GM18508 (cell line): Measurements from ENCODE around the gene CRYL1.

Experiments used
- ATAC-seq: cut with Tn5 transposase; IDR thresholded peaks from one replicate; pipeline ENCODE4 v1.9.1; 2021; ENCODE audit warnings: moderate number of reproducible peaks; ENCODE audit not compliant: insufficient read depth, unreplicated experiment

CRYL1 gene, protein sequence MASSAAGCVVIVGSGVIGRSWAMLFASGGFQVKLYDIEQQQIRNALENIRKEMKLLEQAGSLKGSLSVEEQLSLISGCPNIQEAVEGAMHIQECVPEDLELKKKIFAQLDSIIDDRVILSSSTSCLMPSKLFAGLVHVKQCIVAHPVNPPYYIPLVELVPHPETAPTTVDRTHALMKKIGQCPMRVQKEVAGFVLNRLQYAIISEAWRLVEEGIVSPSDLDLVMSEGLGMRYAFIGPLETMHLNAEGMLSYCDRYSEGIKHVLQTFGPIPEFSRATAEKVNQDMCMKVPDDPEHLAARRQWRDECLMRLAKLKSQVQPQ

DNA sequence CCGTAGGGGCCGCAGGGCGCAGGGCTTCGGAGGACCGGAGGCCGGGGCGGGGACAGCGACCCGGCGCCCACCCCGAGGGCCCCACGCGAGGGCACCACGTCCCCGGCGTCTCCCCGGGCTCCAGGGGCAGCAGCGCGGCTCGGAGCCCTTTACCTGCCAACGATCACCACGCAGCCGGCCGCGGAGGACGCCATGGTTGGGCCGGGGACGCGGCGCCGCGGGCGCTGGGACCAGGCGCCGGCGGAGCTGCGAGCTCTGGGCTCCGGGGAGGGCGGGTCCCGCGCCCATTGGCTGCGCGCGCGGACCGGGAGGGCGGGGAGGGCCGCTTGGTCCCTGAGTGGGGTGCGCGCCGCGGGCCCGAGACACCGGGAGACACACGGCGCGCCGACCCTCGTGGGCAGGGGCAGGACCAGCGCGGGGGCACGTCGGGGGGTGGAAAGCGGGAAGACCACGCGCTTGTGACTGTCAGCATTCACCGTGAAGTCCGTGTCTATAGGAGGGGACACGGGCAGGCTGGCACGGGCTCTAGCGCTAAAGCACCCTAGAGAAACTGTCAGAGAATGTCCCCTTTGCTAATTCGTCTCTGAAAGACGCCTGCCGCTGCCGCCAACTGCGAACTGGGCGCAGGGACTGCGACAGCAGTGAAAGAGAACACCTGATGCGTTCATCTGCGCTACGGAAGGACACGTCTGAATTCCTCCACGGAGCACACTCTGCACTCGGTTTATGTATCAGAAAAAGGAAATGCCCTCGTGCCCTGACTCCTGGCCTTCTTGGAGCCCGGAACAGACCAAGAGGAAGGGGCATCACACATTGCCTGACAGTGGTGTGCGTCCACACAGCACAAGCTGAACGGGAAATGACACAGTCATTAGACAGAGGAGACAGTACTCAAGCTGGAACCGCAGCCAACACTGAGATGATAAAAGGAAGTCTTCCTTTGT lies at the start of gene CRYL1:
TSS of gene CRYL1 (minus strand) at position 257 of the 944 bp plus-strand sequence. CDS start at position 194, 63 bp downstream.
- ATAC-seq, result no peak

DNA sequence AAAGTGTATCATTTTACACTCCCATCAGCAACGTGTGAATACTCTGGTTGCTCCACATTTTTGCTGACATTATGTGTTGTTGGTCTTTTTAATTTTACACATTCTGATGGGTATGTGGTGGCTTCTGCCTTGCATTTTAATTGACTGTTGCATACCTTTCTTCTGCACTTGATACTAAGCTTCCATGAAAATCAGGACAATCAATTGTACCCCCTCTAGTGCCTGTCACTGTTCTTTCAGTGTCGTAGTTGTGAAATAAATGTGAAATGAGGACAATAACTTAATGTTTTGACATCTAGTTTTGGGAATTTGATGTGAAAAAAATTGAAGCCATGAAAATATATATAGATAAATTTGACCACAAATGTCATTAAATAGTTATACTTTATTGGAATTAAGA lies 48.0 kb upstream of the CRYL1 start:
- ATAC-seq, result no peak

DNA sequence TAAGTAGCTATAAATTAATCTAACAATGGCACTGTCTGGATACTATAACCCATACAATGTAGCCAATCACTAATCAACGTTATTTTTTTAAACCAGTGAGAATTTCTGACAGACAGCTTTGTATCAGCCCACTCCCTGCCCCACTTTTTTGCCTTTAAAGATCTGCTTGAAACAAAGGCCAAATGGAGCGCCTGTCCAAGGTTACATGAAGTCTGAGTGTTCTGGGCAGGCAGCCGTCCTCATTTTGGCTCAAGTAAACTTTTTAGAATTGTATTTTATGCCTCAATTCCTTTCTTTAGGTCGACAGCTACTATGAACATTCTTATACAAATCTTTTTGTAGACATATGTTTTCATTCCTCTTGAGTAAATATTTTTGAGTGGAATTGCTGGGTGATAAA lies 47.5 kb upstream of the CRYL1 start:
- no peak for ATAC-seq

DNA sequence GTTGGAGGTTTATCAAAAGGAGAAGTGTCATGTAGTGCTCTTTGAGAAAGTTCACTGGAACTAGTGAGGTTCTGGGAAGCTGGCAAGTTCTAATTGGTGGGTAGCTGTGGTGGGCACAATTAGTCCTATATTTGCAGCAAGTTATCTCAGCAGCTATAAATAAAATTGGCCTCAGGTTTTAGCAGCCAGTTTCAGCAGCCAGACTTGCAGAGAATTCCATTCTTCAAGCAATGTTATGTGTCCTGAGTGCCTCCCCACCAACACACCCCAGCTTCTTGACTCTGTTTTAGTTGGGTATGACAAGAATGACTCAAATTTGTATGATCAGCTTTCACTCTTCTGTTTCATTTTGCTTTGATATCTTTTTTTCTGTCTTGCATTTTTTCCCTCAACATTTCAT lies 46.0 kb upstream of the CRYL1 start:
- no peak for ATAC-seq

DNA sequence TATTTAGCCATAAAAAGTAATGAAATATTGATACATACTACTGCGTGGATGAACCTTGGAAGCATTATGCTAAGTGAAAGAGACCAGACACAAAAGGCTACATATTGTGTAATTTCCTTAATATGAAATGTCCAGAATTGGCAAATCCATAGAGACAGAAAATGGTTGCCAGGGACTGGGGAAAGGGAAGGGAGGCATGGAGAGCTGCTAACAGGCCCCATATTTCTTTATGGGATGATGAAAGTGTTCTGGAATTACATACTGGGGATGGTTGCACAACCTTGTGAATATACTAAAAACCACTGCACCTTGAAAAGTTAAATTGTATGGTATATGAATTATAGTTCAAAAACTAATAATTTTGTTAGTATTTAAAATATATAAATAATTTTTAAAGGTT lies 44.9 kb upstream of the CRYL1 start:
- ATAC-seq, result no peak

DNA sequence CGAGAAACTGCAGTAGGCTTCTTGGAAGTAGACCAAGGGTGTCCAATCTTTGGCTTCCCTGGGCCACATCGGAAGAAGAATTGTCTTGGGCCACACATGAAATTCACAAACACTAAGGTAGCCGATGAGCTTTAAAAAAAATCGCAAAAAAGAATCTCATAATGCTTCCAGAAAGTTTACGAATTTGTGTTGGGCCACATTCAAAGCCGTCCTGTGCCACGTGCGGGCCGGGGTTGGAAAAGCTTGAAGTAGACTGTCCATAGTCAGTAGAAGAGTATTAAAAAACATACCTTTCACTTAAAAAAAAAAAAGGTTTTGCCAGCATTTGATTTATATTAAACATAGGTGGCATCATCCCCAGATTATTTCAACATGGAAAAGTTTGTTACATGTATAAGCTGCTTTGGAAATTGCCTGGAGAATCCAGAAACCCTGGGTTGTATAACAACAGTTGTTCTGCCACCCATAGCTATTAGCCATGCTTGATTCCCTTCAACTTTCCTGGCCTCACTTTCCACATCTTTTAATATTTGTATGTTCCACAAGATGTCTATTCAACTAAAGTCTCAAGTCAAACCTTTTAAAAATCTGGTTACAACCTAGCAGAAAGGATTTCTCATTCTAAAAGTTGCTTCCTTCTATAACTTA lies 42.3 kb upstream of the CRYL1 start:
- no peak for ATAC-seq

DNA sequence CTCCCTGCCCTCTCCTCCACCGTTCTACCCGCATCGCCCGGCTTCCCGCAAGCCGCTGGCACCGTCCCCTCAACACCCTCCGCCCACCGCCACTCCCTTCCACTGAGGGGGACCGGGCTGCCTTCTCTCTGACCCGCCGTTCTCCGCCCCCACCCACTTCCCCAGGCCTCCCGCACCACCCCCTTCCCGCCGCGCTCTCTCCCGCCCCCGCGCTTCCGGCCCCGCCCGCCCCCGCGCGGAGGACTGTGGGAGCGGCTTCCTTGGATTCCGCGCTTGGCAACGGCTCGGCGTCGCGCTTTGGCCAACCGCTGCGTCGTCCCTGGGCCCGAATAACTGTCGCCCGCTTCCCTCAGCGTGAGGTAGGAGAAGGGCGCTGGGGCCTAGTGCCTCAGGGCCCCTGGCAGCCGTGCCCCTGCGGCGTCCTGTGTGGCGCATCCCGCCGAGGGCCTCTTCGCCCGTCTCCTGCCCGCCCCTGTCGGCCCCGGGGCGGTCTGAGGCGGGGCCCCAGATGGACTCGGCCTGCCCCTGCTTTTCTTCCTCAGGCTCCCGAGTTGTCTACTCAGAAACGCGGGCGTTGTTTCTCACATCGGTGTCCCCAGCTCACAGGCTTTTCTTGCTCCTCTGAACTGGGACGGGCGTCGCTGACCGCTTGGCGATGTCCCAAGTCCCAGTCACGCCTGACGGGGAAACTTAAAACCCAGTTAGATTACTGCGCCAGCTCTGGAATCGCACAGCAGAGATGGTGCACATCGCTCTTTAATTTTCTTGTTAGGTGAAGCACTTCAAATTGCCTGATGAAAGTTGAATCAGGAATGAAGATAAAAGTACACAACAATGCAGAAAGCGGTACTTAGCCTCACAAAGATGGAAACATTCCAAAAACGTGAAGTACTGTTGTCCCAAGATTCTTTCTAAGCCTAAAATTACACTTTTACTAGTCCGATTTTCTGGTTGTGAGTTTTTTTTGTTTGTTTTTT lies 41.5 kb upstream of the CRYL1 start, which contains the start of gene IFT88:
TSS of gene IFT88 (plus strand) at position 260 of the 977 bp plus-strand sequence. CDS start 7,229 bp downstream, outside the sequence.
- peak; percentile 48 for ATAC-seq

DNA sequence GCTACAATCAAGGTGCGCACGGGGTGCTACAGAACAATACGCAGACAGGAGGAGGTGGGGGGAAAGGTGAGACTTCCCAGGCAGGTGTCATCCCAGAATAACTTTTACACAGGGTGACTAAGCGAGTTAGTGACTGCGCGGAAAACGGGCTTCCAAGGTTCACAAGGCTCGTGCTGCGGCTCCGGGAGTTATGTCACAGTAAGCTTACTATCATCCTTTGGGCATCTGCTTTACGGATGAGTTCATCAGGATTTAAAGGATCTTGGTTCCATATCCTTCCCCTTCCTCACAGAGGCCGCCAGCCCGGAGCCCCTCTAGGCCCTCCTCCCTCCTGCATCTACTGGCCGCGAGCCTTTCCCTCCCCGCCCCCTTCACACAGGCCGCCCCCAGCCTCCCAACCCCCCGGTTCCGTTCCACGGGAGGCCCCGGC lies 40.8 kb upstream of the CRYL1 start:
- peak; percentile 9 for ATAC-seq

DNA sequence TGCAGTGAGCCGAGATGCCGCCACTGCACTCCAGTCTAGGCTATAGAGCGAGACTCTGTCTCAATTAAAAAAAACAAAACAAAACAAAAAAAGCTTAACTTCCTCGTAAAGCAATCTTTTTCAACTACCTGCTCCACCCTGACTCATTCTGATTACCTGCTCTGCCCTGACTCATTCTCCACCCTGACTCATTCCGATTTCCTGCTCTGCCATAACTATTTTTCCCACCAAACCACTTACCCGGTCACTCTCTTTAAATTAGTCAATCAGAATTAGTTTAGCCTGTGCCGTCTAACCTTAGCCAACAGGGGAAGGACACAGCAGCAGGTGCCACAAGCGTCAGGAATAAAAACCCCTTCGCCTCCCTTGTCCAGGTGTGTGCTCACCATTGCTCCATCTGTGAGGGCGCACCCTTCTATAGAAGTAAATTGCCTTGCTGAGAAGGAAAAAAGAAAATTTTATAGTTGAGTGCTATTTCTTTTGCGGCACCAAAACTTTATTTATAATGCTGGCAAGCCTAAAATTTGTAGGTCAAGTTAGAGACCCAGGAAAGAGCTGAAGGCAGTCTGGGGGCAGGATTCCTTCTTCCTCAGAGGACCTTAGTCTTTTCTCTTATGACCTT lies 39.6 kb upstream of the CRYL1 start:
- ATAC-seq, result no peak

DNA sequence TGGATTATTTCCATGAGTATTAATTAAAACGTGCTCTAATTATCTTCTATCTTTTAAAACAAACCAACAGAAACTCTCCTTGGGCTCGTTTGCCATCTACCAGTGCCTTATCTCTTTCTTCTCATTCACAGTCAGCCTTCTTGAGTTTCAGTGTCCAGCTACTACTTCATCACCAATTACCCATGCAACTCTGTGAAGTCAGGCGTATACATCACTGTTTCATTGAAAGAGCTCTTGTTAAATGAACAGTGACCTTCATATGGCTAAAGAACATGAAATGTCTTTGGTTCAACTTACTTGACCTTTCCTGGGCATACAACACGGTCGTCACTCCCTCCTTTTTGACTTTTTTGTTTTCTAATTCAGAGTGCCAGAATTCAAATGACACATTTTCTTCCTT lies 36.1 kb upstream of the CRYL1 start:
- no peak for ATAC-seq

DNA sequence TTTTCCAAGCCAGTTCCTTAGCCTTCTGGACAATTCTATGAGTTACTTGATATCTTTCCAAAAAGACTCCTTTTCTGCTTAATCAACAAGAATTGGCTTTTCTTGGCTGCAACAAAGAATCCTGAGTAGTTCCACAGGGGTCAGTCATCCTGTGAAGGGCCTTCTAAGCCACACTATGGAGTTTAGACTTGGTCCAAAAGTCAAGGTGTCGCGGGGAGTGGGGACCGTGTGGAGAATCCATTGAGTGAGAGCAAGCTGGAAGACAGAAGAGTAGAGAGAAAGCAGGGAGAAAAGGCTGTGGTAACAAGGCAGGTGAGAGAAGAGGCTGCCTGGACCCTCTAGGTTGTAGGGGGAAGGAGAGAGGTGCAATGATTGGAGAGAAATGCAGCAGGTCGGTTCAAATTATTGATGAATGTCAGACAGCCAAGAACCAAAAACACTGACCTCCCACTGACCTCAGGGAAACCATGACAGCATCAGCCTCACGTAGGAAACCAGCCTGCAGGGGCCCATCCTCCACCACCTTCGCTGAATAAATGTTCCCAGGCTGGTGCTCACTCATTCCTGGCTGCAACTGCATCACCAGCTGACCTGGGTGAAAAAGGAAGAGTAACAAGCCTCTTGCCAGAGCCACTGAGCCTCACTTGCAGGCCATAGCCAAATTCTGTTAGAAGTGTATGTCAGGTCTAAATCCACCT lies 34.2 kb upstream of the CRYL1 start:
- no peak for ATAC-seq

DNA sequence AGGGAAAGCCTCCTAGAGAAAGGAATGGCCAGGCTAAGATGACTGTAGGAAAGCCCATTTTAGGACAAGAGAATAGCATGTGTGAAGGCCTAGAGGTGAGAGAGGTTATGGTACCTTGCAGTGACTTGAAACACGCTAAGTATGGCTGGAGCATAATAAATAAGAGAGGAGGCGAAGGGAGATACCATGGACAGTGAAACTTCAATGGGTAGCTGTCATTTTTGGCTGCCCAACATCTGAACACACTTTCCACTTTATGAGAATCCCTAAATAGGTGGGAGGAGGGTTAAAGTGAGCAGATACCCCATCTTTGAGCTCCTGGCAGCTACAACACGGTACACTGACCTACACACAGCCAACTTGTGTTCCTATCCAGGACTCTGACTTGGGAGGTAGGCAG lies 33.3 kb upstream of the CRYL1 start:
- ATAC-seq, result no peak

DNA sequence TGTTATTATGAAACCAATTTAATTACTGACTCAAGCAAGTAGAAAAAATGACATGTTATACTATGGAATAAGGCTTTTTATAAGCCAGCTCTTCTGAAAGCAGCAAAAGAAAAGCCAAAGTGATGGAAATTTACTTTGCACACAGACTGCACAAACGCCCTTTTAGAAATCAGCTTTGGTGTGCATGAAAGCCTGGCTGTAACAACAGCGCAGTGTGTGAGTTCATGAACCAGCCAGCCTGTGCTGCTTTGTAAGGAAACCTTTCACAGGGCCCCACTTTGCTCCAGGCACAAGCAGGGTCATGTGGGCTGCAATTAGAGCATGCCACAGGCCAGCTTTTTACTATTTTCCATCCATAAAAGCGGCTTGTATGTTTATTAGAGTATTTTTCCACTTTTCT lies 27.7 kb upstream of the CRYL1 start:
- ATAC-seq, result no peak

DNA sequence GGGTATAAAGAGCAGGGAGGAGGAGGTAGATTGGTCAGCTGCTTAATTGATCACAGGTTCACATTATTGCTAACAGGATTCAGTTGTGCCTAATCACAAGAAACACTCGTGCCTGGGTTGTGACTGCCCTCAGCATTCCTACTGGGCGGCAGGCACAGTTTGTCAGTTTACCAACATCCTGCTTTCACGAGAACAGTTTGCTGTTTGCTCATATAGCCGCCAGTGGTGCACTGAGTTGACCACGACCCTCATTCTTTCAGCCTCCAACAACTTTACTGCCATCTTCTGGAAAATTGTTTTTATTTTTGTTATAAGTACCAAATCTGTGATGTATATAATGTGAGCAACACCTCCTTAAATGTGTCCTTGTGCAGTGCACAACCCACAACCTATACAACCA lies 25.1 kb upstream of the CRYL1 start:
- no peak for ATAC-seq

DNA sequence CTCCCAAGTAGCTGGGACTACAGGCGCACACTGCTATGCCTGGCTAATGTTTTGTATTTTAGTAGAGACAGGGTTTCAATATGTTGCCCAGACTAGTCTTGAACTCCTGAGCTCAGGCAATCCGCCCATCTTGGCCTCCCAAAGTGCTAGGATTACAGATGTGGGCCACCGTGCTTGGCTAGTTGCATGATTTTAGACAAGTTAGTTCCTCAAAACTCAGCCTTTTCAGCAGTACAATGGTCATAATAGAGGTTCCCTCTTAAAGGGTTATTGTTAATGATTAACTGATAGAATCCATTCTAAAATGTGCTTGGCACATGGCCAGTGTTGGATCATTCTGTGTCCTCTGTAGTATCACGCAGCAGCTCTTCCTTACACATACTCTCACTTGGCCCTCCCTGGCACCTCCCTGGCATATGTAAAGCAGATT lies 21.8 kb upstream of the CRYL1 start:
- ATAC-seq, result no peak

DNA sequence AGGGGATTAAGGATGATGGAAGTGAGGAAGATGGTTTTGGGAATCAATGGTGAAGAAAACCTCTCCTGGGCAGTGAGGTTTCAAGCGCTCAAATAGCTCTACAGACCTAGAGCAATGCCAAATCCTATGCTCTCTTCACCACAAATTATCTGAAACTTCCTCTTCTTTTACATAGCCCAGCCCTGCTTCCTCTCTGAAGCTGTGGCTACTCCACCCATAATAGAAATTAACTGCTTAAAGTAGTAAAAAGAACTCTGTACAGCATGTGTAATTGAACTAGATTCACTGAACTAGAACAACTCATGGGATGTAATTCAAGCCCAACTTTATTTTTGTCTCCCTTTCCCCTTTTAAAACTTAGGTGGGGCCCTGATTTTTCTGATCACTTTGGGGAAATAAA lies 20.9 kb upstream of the CRYL1 start:
- no peak for ATAC-seq

DNA sequence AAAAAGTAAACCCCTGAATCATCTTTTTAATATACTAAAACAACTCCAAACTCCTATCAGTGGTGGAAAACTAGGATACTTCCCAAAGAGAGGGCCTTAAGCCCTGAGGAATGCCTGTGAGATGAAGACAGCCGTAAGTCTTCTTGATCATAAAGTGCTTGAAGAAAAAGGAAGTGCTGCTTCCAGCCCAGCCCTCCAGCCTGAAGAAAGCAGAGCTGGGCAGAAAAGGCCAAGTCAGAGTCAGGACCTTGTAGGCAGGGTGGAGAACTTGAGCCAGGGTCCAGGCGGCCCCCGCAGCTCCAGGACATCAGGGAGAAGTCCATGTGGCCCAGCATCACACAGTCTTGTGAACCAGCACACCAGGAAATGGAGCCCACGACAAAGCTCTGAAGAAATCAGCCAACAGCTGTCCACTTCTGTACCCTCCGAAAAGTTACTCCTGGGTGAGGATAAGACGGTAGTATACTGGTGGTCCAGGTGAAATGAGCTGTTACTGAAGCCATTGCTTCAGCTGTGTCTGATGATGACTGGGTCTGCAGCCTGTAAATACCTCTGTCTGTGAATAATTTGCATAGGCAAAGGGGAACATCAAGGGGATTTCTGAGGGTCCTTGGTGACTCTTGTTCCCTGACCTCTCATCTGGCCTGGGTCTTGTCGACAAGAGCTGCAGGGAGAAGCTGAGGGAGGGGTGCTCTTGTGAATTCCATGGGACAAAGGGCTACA lies 18.7 kb upstream of the CRYL1 start:
- no peak for ATAC-seq

DNA sequence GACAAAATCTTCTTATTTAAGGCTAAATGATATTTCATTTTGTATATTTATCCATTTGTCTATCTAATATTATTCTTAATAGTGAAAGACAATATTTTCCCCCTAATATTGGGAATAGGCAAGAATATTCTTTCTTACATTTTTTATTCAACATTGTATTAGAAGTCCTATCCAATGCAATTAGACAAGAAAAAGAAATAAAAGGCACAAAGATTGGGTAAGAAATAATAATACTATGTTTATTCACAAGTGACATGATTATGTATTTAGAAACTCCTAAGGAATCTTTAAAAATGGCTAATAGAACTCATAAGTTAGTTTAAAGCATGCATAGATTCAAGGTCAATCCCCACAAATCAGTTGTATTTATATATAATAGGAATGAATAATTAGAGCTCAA lies 11.3 kb upstream of the CRYL1 start:
- no peak for ATAC-seq
